ENCODE results near the gene KRTAP1-1. TPM values are rescaled to one million over a fixed set of nuclear protein-coding genes. Genes with fewer than 3 reads are reported as not detected.

The KRTAP1-1 gene
- total RNA-seq, 1 experiment from 2014 or later = not detected

GRCh38 chr17:41013181-41013580 lies 28.1 kb downstream of the KRTAP1-1 start:
- POLR2A ChIA-PET = no interaction called here
- H3K4me3 Mint-ChIP-seq (ENCODE audit: unreplicated experiment) = no peak overlapping the region
- TF ChIP-seq CTCF (IDR thresholded peaks at IDR 0.05; ENCODE audit: unreplicated experiment) = no peak
- intact Hi-C loops (cut with micrococcal nuclease) = no loop called here
- H3K27me3 Mint-ChIP-seq (ENCODE audit: insufficient read depth, unreplicated experiment) = no peaks in the 10 kb centered on the region
- CTCF ChIA-PET = no interaction called here
- H3K4me1 Mint-ChIP-seq (ENCODE audit: insufficient read depth, unreplicated experiment) = no peaks in the 10 kb centered on the region
- DNase-seq (ENCODE audit: unreplicated experiment) = peak; percentile 6
- no peak overlapping the region for H3K27ac Mint-ChIP-seq (ENCODE audit: low read depth, unreplicated experiment)
- BruUV-seq (replicated peaks) = no TSS peak
- no peaks in the 10 kb centered on the region for H3K9me3 Mint-ChIP-seq (ENCODE audit: unreplicated experiment)
- no peaks in the 10 kb centered on the region for H3K36me3 Mint-ChIP-seq (ENCODE audit: insufficient read depth, unreplicated experiment)

- ChIA-PET CTCF (no interaction called here), POLR2A (no interaction called here)
- intact Hi-C loops (cut with micrococcal nuclease) = no loop called here
- DNase-seq (ENCODE audit: unreplicated experiment) = no peak
- Mint-ChIP-seq H3K27me3 (ENCODE audit: insufficient read depth, unreplicated experiment) (no peaks in the 10 kb centered on the region), H3K9me3 (ENCODE audit: unreplicated experiment) (no peaks in the 10 kb centered on the region), H3K27ac (ENCODE audit: low read depth, unreplicated experiment) (peak overlapping the region; percentile 3), H3K4me1 (ENCODE audit: insufficient read depth, unreplicated experiment) (no peaks in the 10 kb centered on the region), H3K4me3 (ENCODE audit: unreplicated experiment) (no peak overlapping the region), H3K36me3 (ENCODE audit: insufficient read depth, unreplicated experiment) (no peaks in the 10 kb centered on the region)
- no peak for TF ChIP-seq CTCF (IDR thresholded peaks at IDR 0.05; ENCODE audit: unreplicated experiment)
- BruUV-seq (replicated peaks) = no TSS peak
These were observed 28.7 kb downstream of the KRTAP1-1 start for GRCh38 chr17:41012326-41013120.

- intact Hi-C loops (cut with micrococcal nuclease) = no loop called here
- no peaks in the 10 kb centered on the region for H3K4me1 Mint-ChIP-seq (ENCODE audit: insufficient read depth, unreplicated experiment)
- ChIA-PET CTCF (interaction anchor here (0.6 kb wide), 1 partner anchor 49 kb away, joined by 3 read pairs; no protein-coding TSS in a partner anchor), POLR2A (no interaction called here)
- no peak for TF ChIP-seq CTCF (IDR thresholded peaks at IDR 0.05; ENCODE audit: unreplicated experiment)
- no TSS peak for BruUV-seq (replicated peaks)
- H3K36me3 Mint-ChIP-seq (ENCODE audit: insufficient read depth, unreplicated experiment) = no peaks in the 10 kb centered on the region
- H3K27me3 Mint-ChIP-seq (ENCODE audit: insufficient read depth, unreplicated experiment) = no peaks in the 10 kb centered on the region
- no peak overlapping the region for H3K27ac Mint-ChIP-seq (ENCODE audit: low read depth, unreplicated experiment)
- no peak overlapping the region for H3K4me3 Mint-ChIP-seq (ENCODE audit: unreplicated experiment)
- DNase-seq (ENCODE audit: unreplicated experiment) = no peak
- no peaks in the 10 kb centered on the region for H3K9me3 Mint-ChIP-seq (ENCODE audit: unreplicated experiment)
These were observed 30.8 kb downstream of the KRTAP1-1 start for GRCh38 chr17:41010441-41010840.

- no peaks in the 10 kb centered on the region for H3K36me3 Mint-ChIP-seq (ENCODE audit: insufficient read depth, unreplicated experiment)
- no TSS peak for BruUV-seq (replicated peaks)
- no peak overlapping the region for H3K4me3 Mint-ChIP-seq (ENCODE audit: unreplicated experiment)
- DNase-seq (ENCODE audit: unreplicated experiment) = no peak
- no peaks in the 10 kb centered on the region for H3K9me3 Mint-ChIP-seq (ENCODE audit: unreplicated experiment)
- no peaks in the 10 kb centered on the region for H3K27me3 Mint-ChIP-seq (ENCODE audit: insufficient read depth, unreplicated experiment)
- TF ChIP-seq CTCF (IDR thresholded peaks at IDR 0.05; ENCODE audit: unreplicated experiment) = no peak
- POLR2A ChIA-PET = no interaction called here
- H3K27ac Mint-ChIP-seq (ENCODE audit: low read depth, unreplicated experiment) = no peak overlapping the region
- intact Hi-C loops (cut with micrococcal nuclease) = no loop called here
- CTCF ChIA-PET = interaction anchor here (0.6 kb wide), 1 partner anchor 49 kb away, joined by 3 read pairs; no protein-coding TSS in a partner anchor
- no peaks in the 10 kb centered on the region for H3K4me1 Mint-ChIP-seq (ENCODE audit: insufficient read depth, unreplicated experiment)
These were observed 31.3 kb downstream of the KRTAP1-1 start for GRCh38 chr17:41009936-41010335.
